Smooth muscle cell (in vitro differentiated cells): ENCODE data around the gene ALKBH3. TPM values are rescaled to one million over a fixed set of nuclear protein-coding genes. Genes with fewer than 3 reads are reported as not detected.

Experiments used
- DNase-seq: peaks from one replicate; lab custom pipeline; 2025; ENCODE audit not compliant: unreplicated experiment; lab: John Stamatoyannopoulos, UW
- H2AFZ ChIP-seq: fragments of 200-600 bp; sonication (generic); 2 replicates; pipeline ENCODE4 v1.6.0; 2016; ENCODE audit warnings: antibody characterized with exemption, low read depth, mild to moderate bottlenecking
- H3F3A ChIP-seq: fragments of 200-600 bp; sonication (generic); 2 replicates; pipeline ENCODE4 v1.6.0; 2017; ENCODE audit warnings: antibody characterized with exemption, low read depth
- H3K27ac ChIP-seq: fragments of 200-600 bp; sonication (generic); 2 replicates; pipeline ENCODE4 v1.5.1; 2016; ENCODE audit warnings: low read depth, mild to moderate bottlenecking
- H3K27me3 ChIP-seq: fragments of 200-600 bp; sonication (generic); 2 replicates; pipeline ENCODE4 v1.6.1; 2016; ENCODE audit warnings: low read depth, mild to moderate bottlenecking
- H3K36me3 ChIP-seq: fragments of 200-600 bp; sonication (generic); 2 replicates; pipeline ENCODE4 v1.5.1; 2016; ENCODE audit warnings: low read depth
- H3K4me1 ChIP-seq: fragments of 200-600 bp; sonication (generic); 2 replicates; pipeline ENCODE4 v1.5.1; 2016; ENCODE audit warnings: low read depth
- H3K4me2 ChIP-seq: fragments of 200-600 bp; sonication (generic); 2 replicates; pipeline ENCODE4 v1.6.0; 2016; ENCODE audit warnings: mild to moderate bottlenecking
- H3K4me3 ChIP-seq: fragments of 200-600 bp; sonication (generic); 2 replicates; pipeline ENCODE4 v1.5.1; 2016; ENCODE audit warnings: mild to moderate bottlenecking
- H3K79me2 ChIP-seq: fragments of 200-600 bp; sonication (generic); 2 replicates; pipeline ENCODE4 v1.6.0; 2016; ENCODE audit warnings: low read depth, mild to moderate bottlenecking
- H3K9ac ChIP-seq: fragments of 200-600 bp; sonication (generic); 2 replicates; pipeline ENCODE4 v1.6.0; 2016; ENCODE audit warnings: low read depth
- H3K9me3 ChIP-seq: fragments of 200-600 bp; sonication (generic); replicated peaks from 2 replicates; pipeline ENCODE4 v1.5.1; 2016; ENCODE audit warnings: low read depth
- H4K20me1 ChIP-seq: fragments of 200-600 bp; sonication (generic); 2 replicates; pipeline ENCODE4 v1.6.0; 2016; ENCODE audit warnings: low read depth
- CTCF ChIP-seq: fragments of 200-600 bp; sonication (generic); IDR thresholded peaks from 2 replicates; pipeline ENCODE4 v1.5.1; 2017; ENCODE audit warnings: borderline replicate concordance, mild to moderate bottlenecking, antibody characterized with exemption; ENCODE audit not compliant: insufficient read depth, poor library complexity, severe bottlenecking
- WGBS: methylation state at CpG from one replicate; pipeline ENCODE4 v1.1.7; 2016; ENCODE audit warnings: low lambda C conversion rate; 5-methylcytosine and 5-hydroxymethylcytosine counted together
- polyA plus RNA-seq: library from polyadenylated mRNA; unstranded; fragments of >200 nt; fragmentation: Nextera tagmentation; extraction: Ambion mirVana; gene quantifications from 2 replicates; pipeline ENCODE4 v1.2.1, GENCODE V29; 2016
- total RNA-seq: library from RNA; depleted of rRNA; stranded (reverse); fragments of >200 nt; gene quantifications from 2 replicates; pipeline ENCODE4 v1.2.3, GENCODE V29; 2014

The ALKBH3 gene
- total and polyA plus RNA-seq, 2 experiments from 2014 or later: 29.9 to 34.3 TPM

GRCh38 chr11:43922295-43922648 is 41.6 kb downstream of the ALKBH3 start:
- DNase-seq: no peak
- peak overlapping the region; percentile 98 for H3K27ac ChIP-seq
- no peak for TF ChIP-seq CTCF
- no peak overlapping the region for H2AFZ ChIP-seq
- no peaks in the 10 kb centered on the region for H3K79me2 ChIP-seq
- no peaks in the 10 kb centered on the region for H3K27me3 ChIP-seq
- no peaks in the 10 kb centered on the region for H3K36me3 ChIP-seq
- H3K9me3 ChIP-seq: no peaks in the 10 kb centered on the region
- no peaks in the 10 kb centered on the region for H4K20me1 ChIP-seq
- no peak overlapping the region for H3K4me3 ChIP-seq
- H3K4me2 ChIP-seq: no peak overlapping the region
- 81% methylated on average over 3 of the region's 3 CpGs for WGBS
- H3K4me1 ChIP-seq: peaks cover 22% of the 10 kb centered on the region
- peaks cover 18% of the 10 kb centered on the region for H3F3A ChIP-seq
- H3K9ac ChIP-seq: peak overlapping the region; percentile 92

GRCh38 chr11:43922744-43923405 is 42.2 kb downstream of the ALKBH3 start:
- TF ChIP-seq CTCF: no peak
- DNase-seq: no peak
- peaks cover 18% of the 10 kb centered on the region for H3F3A ChIP-seq
- H3K9me3 ChIP-seq: no peaks in the 10 kb centered on the region
- WGBS: 43% methylated on average over 6 of the region's 6 CpGs
- peak overlapping the region; percentile 60 for H3K4me2 ChIP-seq
- no peak overlapping the region for H2AFZ ChIP-seq
- no peaks in the 10 kb centered on the region for H4K20me1 ChIP-seq
- peak overlapping the region; percentile 98 for H3K27ac ChIP-seq
- no peaks in the 10 kb centered on the region for H3K27me3 ChIP-seq
- no peaks in the 10 kb centered on the region for H3K79me2 ChIP-seq
- peaks cover 22% of the 10 kb centered on the region for H3K4me1 ChIP-seq
- H3K9ac ChIP-seq: peak overlapping the region; percentile 92
- H3K4me3 ChIP-seq: no peak overlapping the region
- no peaks in the 10 kb centered on the region for H3K36me3 ChIP-seq

- Histone ChIP-seq H3K9me3 (no peaks in the 10 kb centered on the region), H3K27ac (peak overlapping the region; percentile 98), H3K4me1 (peaks cover 22% of the 10 kb centered on the region), H3K4me3 (no peak overlapping the region), H3F3A (peaks cover 18% of the 10 kb centered on the region), H3K4me2 (peak overlapping the region; percentile 60), H4K20me1 (no peaks in the 10 kb centered on the region), H3K79me2 (no peaks in the 10 kb centered on the region), H3K36me3 (no peaks in the 10 kb centered on the region), H3K9ac (peak overlapping the region; percentile 92), H2AFZ (no peak overlapping the region), H3K27me3 (no peaks in the 10 kb centered on the region)
- 20% methylated on average over 8 of the region's 8 CpGs for WGBS
- no peak for TF ChIP-seq CTCF
- no peak for DNase-seq
Observed at GRCh38 chr11:43923406-43924111, 42.9 kb downstream of the ALKBH3 start.
